Activated CD4-positive, alpha-beta T cell treated with anti-CD3 and anti-CD28 coated beads, Interleukin-2, amount 50 U/mL, for 4 hours (primary cell): Measurements from ENCODE around the gene MED13L.

Source experiments
- DNase-seq, 2 experiments: peaks; one replicate each; pipeline ENCODE4 v3.0.0-alpha.2; 2020

The MED13L gene

GRCh38 chr12:115960868-115961802, 316.4 kb downstream of the MED13L start:
- no peak for DNase-seq

- no peak for DNase-seq
Measured at GRCh38 chr12:115957686-115958290, 319.7 kb downstream of the MED13L start.

GRCh38 chr12:115956659-115957058, 320.8 kb downstream of the MED13L start:
- DNase-seq: no peak

GRCh38 chr12:115956236-115956635, 321.3 kb downstream of the MED13L start:
- DNase-seq: no peak

GRCh38 chr12:115953450-115953849, 324.0 kb downstream of the MED13L start:
- DNase-seq: no peak

GRCh38 chr12:115953031-115953430, 324.5 kb downstream of the MED13L start:
- DNase-seq: no peak

GRCh38 chr12:115950959-115951358, 326.5 kb downstream of the MED13L start:
- no peak for DNase-seq

GRCh38 chr12:115949675-115950074, 327.8 kb downstream of the MED13L start:
- DNase-seq: no peak

GRCh38 chr12:115947696-115948062, 329.8 kb downstream of the MED13L start:
- DNase-seq: no peak

GRCh38 chr12:115946867-115947695, 330.4 kb downstream of the MED13L start:
- DNase-seq: no peak

- DNase-seq: no peak
Measured at GRCh38 chr12:115946092-115946491, 331.4 kb downstream of the MED13L start.

GRCh38 chr12:115945491-115945885, 332.0 kb downstream of the MED13L start:
- DNase-seq: no peak

- no peak for DNase-seq
Measured at GRCh38 chr12:115944837-115945490, 332.5 kb downstream of the MED13L start.

GRCh38 chr12:115944392-115944742, 333.1 kb downstream of the MED13L start:
- DNase-seq: no peak

- no peak for DNase-seq
Measured at GRCh38 chr12:115943630-115944391, 333.7 kb downstream of the MED13L start.

GRCh38 chr12:115943310-115943629, 334.2 kb downstream of the MED13L start:
- no peak for DNase-seq

GRCh38 chr12:115942346-115942745, 335.1 kb downstream of the MED13L start:
- no peak for DNase-seq

- DNase-seq: no peak
Measured at GRCh38 chr12:115941362-115941761, 336.1 kb downstream of the MED13L start.

GRCh38 chr12:115938794-115939377, 338.6 kb downstream of the MED13L start:
- DNase-seq: no peak

GRCh38 chr12:115936997-115937916, 340.2 kb downstream of the MED13L start:
- DNase-seq: no peak

GRCh38 chr12:115934877-115935276, 342.6 kb downstream of the MED13L start:
- no peak for DNase-seq
